K562 (cell line): ENCODE results near the gene RPRML. TPM values are rescaled to one million over a fixed set of nuclear protein-coding genes. Genes with fewer than 3 reads are reported as not detected.

Experiments
- CC2D1A ChIP-seq: fragments of 450-650 bp; IDR thresholded peaks from 2 replicates; pipeline ENCODE4 v1.6.1; 2017; ENCODE audit warnings: mild to moderate bottlenecking
- FOSL1 ChIP-seq: fragments of 200-800 bp; sonication (Bioruptor generic); conservative IDR thresholded peaks from 2 replicates; pipeline ENCODE4 v1.6.1; 2016; ENCODE audit warnings: missing genetic modification characterization, missing compliant biosample characterization
- MTA1 ChIP-seq: fragments of 450-650 bp; IDR thresholded peaks from 2 replicates; pipeline ENCODE4 v1.6.1; 2017; ENCODE audit warnings: borderline replicate concordance
- RHOXF2B ChIP-seq: fragments of 250-450 bp; sonication (Bioruptor Pico); conservative IDR thresholded peaks from 2 replicates; pipeline ENCODE4 v1.5.1; 2021
- SRSF3 ChIP-seq: fragments of 200-400 bp; formaldehyde crosslinking; IDR thresholded peaks from 2 replicates; pipeline ENCODE4 v1.6.1; 2016; ENCODE audit warnings: mild to moderate bottlenecking, low read length, moderate library complexity; ENCODE audit not compliant: insufficient read depth
- ZBED1 ChIP-seq: IDR thresholded peaks from 2 replicates; pipeline ENCODE4 v1.6.1; 2014
- ZNF695 ChIP-seq: fragments of 450-650 bp; formaldehyde crosslinking; IDR thresholded peaks from 2 replicates; pipeline ENCODE4 v1.4.0; 2020; ENCODE audit warnings: mild to moderate bottlenecking, moderate library complexity
- polyA plus RNA-seq, 8 experiments: library from polyadenylated mRNA; depleted of rRNA in 4 of 8; stranded (reverse) in 5 of 8; unstranded in 3 of 8; fragments of >200 nt; fragmentation: Nextera tagmentation in 2 of 8; fragmentation: Illumina TruSeq in 1 of 8; extraction: Ambion mirVana in 2 of 8; extraction: Trizol in 1 of 8; gene quantifications; 2 replicates each; pipeline versions ENCODE4 v1.2.1 to v1.2.3, GENCODE V29; 2011 to 2014; ENCODE audit warnings: inconsistent platforms in 1 of 8, missing spikeins in 1 of 8
- total RNA-seq, 7 experiments: library from RNA; depleted of rRNA in 6 of 7; stranded (reverse); fragments of >200 nt in 6 of 7; fragmentation: Illumina TruSeq in 2 of 7; extraction: Trizol in 2 of 7; gene quantifications; 2 replicates each; pipeline versions ENCODE4 v1.2.1 to v1.2.3, GENCODE V29; 2011 to 2021; ENCODE audit warnings: low replicate concordance in 1 of 7
- TF ChIP-seq, protein P1 (sequence below), 2 experiments: fragments of 450-650 bp in 1 of 2; IDR thresholded peaks; 2 replicates each; pipeline ENCODE4 v1.6.1; 2011 to 2017; ENCODE audit warnings: low read depth in 2 of 2, antibody characterized with exemption in 1 of 2, borderline replicate concordance in 1 of 2, low read length in 1 of 2, mild to moderate bottlenecking in 1 of 2, mixed read lengths in 1 of 2; ENCODE audit not compliant: control insufficient read depth in 1 of 2
- TF ChIP-seq, protein P2 (sequence below): sonication (generic); formaldehyde crosslinking; IDR thresholded peaks from 2 replicates; pipeline ENCODE4 v1.8.0; 2022; ENCODE audit warnings: missing genetic modification reagents, mild to moderate bottlenecking, moderate library complexity, borderline replicate concordance
- TF ChIP-seq, protein P3 (sequence below): fragments of 450-650 bp; IDR thresholded peaks from 2 replicates; pipeline ENCODE4 v1.6.1; 2017; ENCODE audit warnings: antibody characterized with exemption, mild to moderate bottlenecking

Gene RPRML
- total and polyA plus RNA-seq, 9 of the 15 experiments (the other 6 are each of a cell fraction or from before 2014, with no cell fraction given): not detected

DNA sequence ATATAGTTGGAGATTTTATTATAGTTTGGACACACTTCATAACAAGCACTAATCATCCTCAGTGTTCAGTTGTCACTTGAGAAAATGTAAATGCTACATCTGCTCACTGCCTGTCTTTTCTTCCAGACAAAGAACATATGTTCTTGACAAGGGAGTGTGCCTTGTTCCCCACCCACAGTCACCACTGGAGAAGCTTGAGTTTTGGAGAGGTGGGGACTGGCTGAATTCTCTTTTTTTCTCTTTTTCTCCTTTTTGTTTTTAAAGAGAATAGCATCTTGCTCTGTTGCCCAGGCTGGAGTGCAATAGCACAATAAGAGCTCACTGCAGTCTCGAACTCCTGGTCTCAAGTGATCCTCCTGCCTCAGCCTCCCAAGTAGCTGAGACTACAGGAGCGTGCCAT lies 15.5 kb downstream of the RPRML start (continued):
- TF ChIP-seq, protein P1, sequence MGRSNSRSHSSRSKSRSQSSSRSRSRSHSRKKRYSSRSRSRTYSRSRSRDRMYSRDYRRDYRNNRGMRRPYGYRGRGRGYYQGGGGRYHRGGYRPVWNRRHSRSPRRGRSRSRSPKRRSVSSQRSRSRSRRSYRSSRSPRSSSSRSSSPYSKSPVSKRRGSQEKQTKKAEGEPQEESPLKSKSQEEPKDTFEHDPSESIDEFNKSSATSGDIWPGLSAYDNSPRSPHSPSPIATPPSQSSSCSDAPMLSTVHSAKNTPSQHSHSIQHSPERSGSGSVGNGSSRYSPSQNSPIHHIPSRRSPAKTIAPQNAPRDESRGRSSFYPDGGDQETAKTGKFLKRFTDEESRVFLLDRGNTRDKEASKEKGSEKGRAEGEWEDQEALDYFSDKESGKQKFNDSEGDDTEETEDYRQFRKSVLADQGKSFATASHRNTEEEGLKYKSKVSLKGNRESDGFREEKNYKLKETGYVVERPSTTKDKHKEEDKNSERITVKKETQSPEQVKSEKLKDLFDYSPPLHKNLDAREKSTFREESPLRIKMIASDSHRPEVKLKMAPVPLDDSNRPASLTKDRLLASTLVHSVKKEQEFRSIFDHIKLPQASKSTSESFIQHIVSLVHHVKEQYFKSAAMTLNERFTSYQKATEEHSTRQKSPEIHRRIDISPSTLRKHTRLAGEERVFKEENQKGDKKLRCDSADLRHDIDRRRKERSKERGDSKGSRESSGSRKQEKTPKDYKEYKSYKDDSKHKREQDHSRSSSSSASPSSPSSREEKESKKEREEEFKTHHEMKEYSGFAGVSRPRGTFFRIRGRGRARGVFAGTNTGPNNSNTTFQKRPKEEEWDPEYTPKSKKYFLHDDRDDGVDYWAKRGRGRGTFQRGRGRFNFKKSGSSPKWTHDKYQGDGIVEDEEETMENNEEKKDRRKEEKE (IDR thresholded peaks at IDR 0.05; ENCODE audit: borderline replicate concordance in 1 of 2, control insufficient read depth in 1 of 2, low read depth in 2 of 2, low read length in 1 of 2): no peak
- no peak for TF ChIP-seq ZBED1
- TF ChIP-seq ZNF695: no peak
- TF ChIP-seq, protein P2, sequence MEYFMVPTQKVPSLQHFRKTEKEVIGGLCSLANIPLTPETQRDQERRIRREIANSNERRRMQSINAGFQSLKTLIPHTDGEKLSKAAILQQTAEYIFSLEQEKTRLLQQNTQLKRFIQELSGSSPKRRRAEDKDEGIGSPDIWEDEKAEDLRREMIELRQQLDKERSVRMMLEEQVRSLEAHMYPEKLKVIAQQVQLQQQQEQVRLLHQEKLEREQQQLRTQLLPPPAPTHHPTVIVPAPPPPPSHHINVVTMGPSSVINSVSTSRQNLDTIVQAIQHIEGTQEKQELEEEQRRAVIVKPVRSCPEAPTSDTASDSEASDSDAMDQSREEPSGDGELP (CRISPR knock-in tag): no peak
- TF ChIP-seq MTA1: no peak
- no peak for TF ChIP-seq FOSL1 (tag)
- no peak for TF ChIP-seq RHOXF2B (CRISPR knock-in tag)
- TF ChIP-seq, protein P3, sequence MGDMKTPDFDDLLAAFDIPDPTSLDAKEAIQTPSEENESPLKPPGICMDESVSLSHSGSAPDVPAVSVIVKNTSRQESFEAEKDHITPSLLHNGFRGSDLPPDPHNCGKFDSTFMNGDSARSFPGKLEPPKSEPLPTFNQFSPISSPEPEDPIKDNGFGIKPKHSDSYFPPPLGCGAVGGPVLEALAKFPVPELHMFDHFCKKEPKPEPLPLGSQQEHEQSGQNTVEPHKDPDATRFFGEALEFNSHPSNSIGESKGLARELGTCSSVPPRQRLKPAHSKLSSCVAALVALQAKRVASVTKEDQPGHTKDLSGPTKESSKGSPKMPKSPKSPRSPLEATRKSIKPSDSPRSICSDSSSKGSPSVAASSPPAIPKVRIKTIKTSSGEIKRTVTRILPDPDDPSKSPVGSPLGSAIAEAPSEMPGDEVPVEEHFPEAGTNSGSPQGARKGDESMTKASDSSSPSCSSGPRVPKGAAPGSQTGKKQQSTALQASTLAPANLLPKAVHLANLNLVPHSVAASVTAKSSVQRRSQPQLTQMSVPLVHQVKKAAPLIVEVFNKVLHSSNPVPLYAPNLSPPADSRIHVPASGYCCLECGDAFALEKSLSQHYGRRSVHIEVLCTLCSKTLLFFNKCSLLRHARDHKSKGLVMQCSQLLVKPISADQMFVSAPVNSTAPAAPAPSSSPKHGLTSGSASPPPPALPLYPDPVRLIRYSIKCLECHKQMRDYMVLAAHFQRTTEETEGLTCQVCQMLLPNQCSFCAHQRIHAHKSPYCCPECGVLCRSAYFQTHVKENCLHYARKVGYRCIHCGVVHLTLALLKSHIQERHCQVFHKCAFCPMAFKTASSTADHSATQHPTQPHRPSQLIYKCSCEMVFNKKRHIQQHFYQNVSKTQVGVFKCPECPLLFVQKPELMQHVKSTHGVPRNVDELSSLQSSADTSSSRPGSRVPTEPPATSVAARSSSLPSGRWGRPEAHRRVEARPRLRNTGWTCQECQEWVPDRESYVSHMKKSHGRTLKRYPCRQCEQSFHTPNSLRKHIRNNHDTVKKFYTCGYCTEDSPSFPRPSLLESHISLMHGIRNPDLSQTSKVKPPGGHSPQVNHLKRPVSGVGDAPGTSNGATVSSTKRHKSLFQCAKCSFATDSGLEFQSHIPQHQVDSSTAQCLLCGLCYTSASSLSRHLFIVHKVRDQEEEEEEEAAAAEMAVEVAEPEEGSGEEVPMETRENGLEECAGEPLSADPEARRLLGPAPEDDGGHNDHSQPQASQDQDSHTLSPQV: no peak
- TF ChIP-seq CC2D1A: no peak
- no peak for TF ChIP-seq SRSF3
